Body of pancreas (tissue), 4 donors: Measurements from ENCODE around the gene CLMN. TPM values are rescaled to one million over a fixed set of nuclear protein-coding genes. Genes with fewer than 3 reads are reported as not detected.

Source experiments
- ATAC-seq: fragments of 150-250 bp; one replicate; pipeline ENCODE4 v1.9.1; 2016
- DNase-seq, 4 donors: peaks; one replicate each; pipeline ENCODE4 v3.0.0-alpha.2; 2019
- H3K27ac ChIP-seq, 4 donors: fragments of 200-600 bp; sonication (generic); 1 replicate in 3 of 4; 2 replicates in 1 of 4; pipeline versions ENCODE4 v1.5.1 to v1.6.1; 2016 to 2019; ENCODE audit warnings: mild to moderate bottlenecking in 1 of 4, mixed read lengths in 1 of 4, moderate library complexity in 1 of 4
- H3K27me3 ChIP-seq, 2 donors: fragments of 200-600 bp; sonication (generic); one replicate each; pipeline ENCODE4 v1.6.0; 2016; ENCODE audit warnings: mild to moderate bottlenecking in 1 of 2
- H3K36me3 ChIP-seq, 2 donors: fragments of 200-600 bp; sonication (generic); replicated peaks in 1 of 2; 2 replicates each; pipeline ENCODE4 v1.5.1; 2016; ENCODE audit warnings: low read depth in 2 of 2; ENCODE audit not compliant: insufficient read depth in 1 of 2
- H3K4me1 ChIP-seq: fragments of 200-600 bp; sonication (generic); one replicate; pipeline ENCODE4 v1.6.0; 2016
- H3K4me3 ChIP-seq, 2 donors: fragments of 200-600 bp; sonication (generic); 1 replicate in 1 of 2; 2 replicates in 1 of 2; pipeline ENCODE4 v1.5.1; 2016 to 2019
- H3K9me3 ChIP-seq, 3 donors: fragments of 200-600 bp; sonication (generic); 1 replicate in 2 of 3; 2 replicates in 1 of 3; pipeline ENCODE4 v1.5.1; 2016
- CTCF ChIP-seq, 7 experiments: fragments of 450-650 bp in 4 of 7; fragments of 200-600 bp in 3 of 7; sonication (generic) in 3 of 7; IDR thresholded peaks; one replicate each; pipeline ENCODE4 v1.5.1; 2016 to 2019; ENCODE audit warnings: antibody characterized with exemption in 7 of 7
- POLR2A ChIP-seq, 3 donors: fragments of 450-650 bp; IDR thresholded peaks; one replicate each; pipeline ENCODE4 v1.6.1; 2016; ENCODE audit warnings: antibody characterized with exemption in 3 of 3, mild to moderate bottlenecking in 2 of 3
- WGBS, 2 donors: methylation state at CpG; one replicate each; pipeline ENCODE4 v1.1.5; 2017; 5-methylcytosine and 5-hydroxymethylcytosine counted together
- intact Hi-C: fragments of 100-400 bp; cut with DNase I; formaldehyde crosslinking; loops from one replicate; pipeline ENCODE4 v1.15.1; 2023
- total RNA-seq, 2 donors: library from RNA; depleted of rRNA; stranded (reverse); fragments of >200 nt; gene quantifications; one replicate each; pipeline ENCODE4 v1.1.0, GENCODE V29; 2016

The CLMN gene
- total RNA-seq, 2 donors from 2014 or later, result 53.7 to 54.7 TPM

GRCh38 chr14:95326987-95327386 lies 7.3 kb upstream of the CLMN start:
- H3K9me3 ChIP-seq, result no peaks in the 10 kb centered on the region
- ATAC-seq (no peak), DNase-seq (no peak)
- no peak overlapping the region for H3K27ac ChIP-seq
- intact Hi-C loops, result no loop called here
- WGBS, 2 donors, result 86 to 90% methylated on average over 3 of the region's 3 CpGs
- H3K4me3 ChIP-seq, result no peak overlapping the region
- peaks cover 11% of the 10 kb centered on the region for H3K4me1 ChIP-seq
- TF ChIP-seq POLR2A (IDR thresholded peaks at IDR 0.05) (no peak), CTCF (IDR thresholded peaks at IDR 0.05) (no peak)
- no peaks in the 10 kb centered on the region for H3K36me3 ChIP-seq
- no peaks in the 10 kb centered on the region for H3K27me3 ChIP-seq

- ATAC-seq, result no peak
- WGBS, 2 donors, result 86 to 87% methylated on average over 7 of the region's 7 CpGs
- DNase-seq, result no peak
These were observed 4.2 kb upstream of the CLMN start for GRCh38 chr14:95323917-95324316.

GRCh38 chr14:95323361-95323760 lies 3.7 kb upstream of the CLMN start:
- ATAC-seq (no peak), DNase-seq (no peak)
- Histone ChIP-seq H3K9me3 (no peaks in the 10 kb centered on the region), H3K4me1 (peaks cover 32% of the 10 kb centered on the region), H3K27me3 (no peaks in the 10 kb centered on the region), H3K36me3 (no peaks in the 10 kb centered on the region), H3K4me3 (no peak overlapping the region), H3K27ac (peak overlapping the region in 2 of 4 donors; percentile 86 to 88)
- WGBS, 2 donors, result 82 to 89% methylated on average over 6 of the region's 6 CpGs
- TF ChIP-seq CTCF (IDR thresholded peaks at IDR 0.05) (no peak), POLR2A (IDR thresholded peaks at IDR 0.05) (no peak)
- intact Hi-C loops, result no loop called here

More at GRCh38 chr14:95323917-95324316, 4.2 kb upstream of the CLMN start:
- no peaks in the 10 kb centered on the region for H3K36me3 ChIP-seq
- H3K4me1 ChIP-seq, result peaks cover 29% of the 10 kb centered on the region
- intact Hi-C loops, result no loop called here
- H3K27me3 ChIP-seq, result no peaks in the 10 kb centered on the region
- no peak overlapping the region for H3K27ac ChIP-seq
- TF ChIP-seq POLR2A (IDR thresholded peaks at IDR 0.05), result no peak
- no peak for TF ChIP-seq CTCF (IDR thresholded peaks at IDR 0.05)
- no peak overlapping the region for H3K4me3 ChIP-seq
- no peaks in the 10 kb centered on the region for H3K9me3 ChIP-seq

GRCh38 chr14:95322651-95323050 lies 2.9 kb upstream of the CLMN start:
- WGBS, 2 donors, result 53 to 73% methylated on average over 4 of the region's 4 CpGs
- no peaks in the 10 kb centered on the region for H3K9me3 ChIP-seq
- TF ChIP-seq POLR2A (IDR thresholded peaks at IDR 0.05) (no peak), CTCF (IDR thresholded peaks at IDR 0.05) (no peak)
- H3K36me3 ChIP-seq, result no peaks in the 10 kb centered on the region
- H3K27me3 ChIP-seq, result no peaks in the 10 kb centered on the region
- no peak overlapping the region for H3K4me3 ChIP-seq
- no peak for DNase-seq
- no peak for ATAC-seq
- peak overlapping the region in 3 of 4 donors; percentile 81 to 88 (median 86) for H3K27ac ChIP-seq
- peaks cover 39% of the 10 kb centered on the region for H3K4me1 ChIP-seq
- intact Hi-C loops, result no loop called here

- TF ChIP-seq POLR2A (IDR thresholded peaks at IDR 0.05) (no peak), CTCF (IDR thresholded peaks at IDR 0.05) (no peak)
- peak overlapping the region; percentile 35 to 88 (median 84) for H3K27ac ChIP-seq
- intact Hi-C loops, result no loop called here
- H3K4me3 ChIP-seq, result no peak overlapping the region
- 60 to 61% methylated on average over 5 of the region's 5 CpGs for WGBS, 2 donors
- DNase-seq, result no peak
- no peaks in the 10 kb centered on the region for H3K9me3 ChIP-seq
- ATAC-seq, result no peak
- peaks cover 47% of the 10 kb centered on the region for H3K4me1 ChIP-seq
- H3K36me3 ChIP-seq, result no peaks in the 10 kb centered on the region
- H3K27me3 ChIP-seq, result no peaks in the 10 kb centered on the region
These were observed 2.2 kb upstream of the CLMN start for GRCh38 chr14:95321693-95322455.
